HepG2 (cell line): ENCODE measurements around the gene FGFBP2. TPM values are rescaled to one million over a fixed set of nuclear protein-coding genes. Genes with fewer than 3 reads are reported as not detected.

ENCODE experiments used
- ATAC-seq: fragments of 200-7000 bp; cut with Tn5 transposase; 3 replicates; pipeline ENCODE4 v1.9.1; 2020; ENCODE audit warnings: mild to moderate bottlenecking, moderate library complexity
- BruUV-seq: library from RNA; stranded (reverse); fragments of 400-500 nt; replicated peaks from 2 replicates; lab custom pipeline; 2021; lab: Mats Ljungman, UMichigan
- CTCF ChIA-PET: fragments of 300-600 bp; formaldehyde crosslinking; extraction: SDS; loops from one replicate; lab custom pipeline; 2021; ENCODE audit warnings: low total read pairs, inconsistent platforms, low intra/inter-chr PET ratio; lab: Yijun Ruan, JAX
- POLR2A ChIA-PET: fragments of 350-600 bp; sonication (Branson Sonifier 250); formaldehyde crosslinking; loops from one replicate; lab custom pipeline; 2020; ENCODE audit warnings: antibody characterized with exemption, inconsistent platforms; lab: Yijun Ruan, JAX
- DNase-seq: peaks from one replicate; pipeline ENCODE4 v3.0.0-alpha.2; 2015; ENCODE audit warnings: low spot score
- FAIRE-seq: peaks from 3 replicates; lab custom pipeline; 2011; peaks lifted over from hg19 to GRCh38; lab: Jason Lieb, UNC
- H2AFZ ChIP-seq: one replicate; pipeline ENCODE4 v1.6.1; 2011; ENCODE audit warnings: low read length, inconsistent platforms
- H3K27ac ChIP-seq: fragments of 300-600 bp; 3 replicates; pipeline ENCODE4 v1.8.0; 2011; ENCODE audit warnings: mixed run types, mild to moderate bottlenecking, mixed read lengths, low read length, inconsistent platforms; ENCODE audit not compliant: insufficient read depth; ENCODE audit errors: extremely low read length
- H3K27me3 ChIP-seq, 2 experiments: fragments of 200-600 bp in 1 of 2; 2 replicates in 1 of 2; 3 replicates in 1 of 2; pipeline versions ENCODE4 v1.6.0 to v1.8.0; 2011; ENCODE audit warnings: low read length in 2 of 2, mild to moderate bottlenecking in 2 of 2, moderate library complexity in 2 of 2, inconsistent platforms in 1 of 2; ENCODE audit not compliant: insufficient read depth in 2 of 2, control insufficient read depth in 1 of 2
- H3K36me3 ChIP-seq, 2 experiments: fragments of 200-600 bp in 1 of 2; replicated peaks in 1 of 2; 2 replicates in 1 of 2; 3 replicates in 1 of 2; pipeline versions ENCODE4 v1.5.1 to v1.8.0; 2011; ENCODE audit warnings: low read length in 2 of 2, inconsistent platforms in 1 of 2; ENCODE audit not compliant: insufficient read depth in 2 of 2, control insufficient read depth in 1 of 2
- H3K4me1 ChIP-seq: 2 replicates; pipeline ENCODE4 v1.5.1; 2012; ENCODE audit warnings: low read length, inconsistent platforms; ENCODE audit not compliant: insufficient read depth
- H3K4me2 ChIP-seq: 2 replicates; pipeline ENCODE4 v1.6.0; 2011; ENCODE audit warnings: low read depth, low read length, inconsistent platforms
- H3K4me3 ChIP-seq, 3 experiments: fragments of 200-600 bp in 1 of 3; sonication (generic), shearing (Covaris generic) in 1 of 3; replicated peaks in 1 of 3; 2 replicates each; pipeline ENCODE4 v1.5.1; 2011 to 2016; ENCODE audit warnings: low read length in 3 of 3, inconsistent platforms in 2 of 3, low read depth in 2 of 3, mild to moderate bottlenecking in 2 of 3, control low read depth in 1 of 3, mixed read lengths in 1 of 3; ENCODE audit not compliant: insufficient read depth in 1 of 3
- H3K79me2 ChIP-seq: one replicate; pipeline ENCODE4 v1.6.1; 2011; ENCODE audit warnings: low read length, inconsistent platforms; ENCODE audit not compliant: insufficient read depth
- H3K9ac ChIP-seq: 2 replicates; pipeline ENCODE4 v1.6.0; 2011; ENCODE audit warnings: mild to moderate bottlenecking, low read depth, low read length, inconsistent platforms; ENCODE audit not compliant: insufficient read depth
- H3K9me3 ChIP-seq: 2 replicates; pipeline ENCODE4 v1.5.1; 2012; ENCODE audit warnings: mild to moderate bottlenecking, low read length
- H4K20me1 ChIP-seq: 2 replicates; pipeline ENCODE4 v1.6.0; 2011; ENCODE audit warnings: inconsistent platforms, mild to moderate bottlenecking, low read length, moderate library complexity; ENCODE audit not compliant: insufficient read depth
- AGO2 ChIP-seq: fragments of 200-400 bp; formaldehyde crosslinking; optimal IDR thresholded peaks from 2 replicates; pipeline ENCODE3; 2017; ENCODE audit warnings: mild to moderate bottlenecking, low read depth, low read length, moderate library complexity
- ELF3 ChIP-seq: IDR thresholded peaks from 2 replicates; pipeline ENCODE4 v1.6.1; 2016; ENCODE audit warnings: missing genetic modification reagents, missing compliant biosample characterization
- KMT2A ChIP-seq: sonication (generic); formaldehyde crosslinking; IDR thresholded peaks from 2 replicates; pipeline ENCODE4 v1.4.0; 2020; ENCODE audit warnings: missing genetic modification reagents
- PHF20 ChIP-seq: sonication (generic); formaldehyde crosslinking; IDR thresholded peaks from 2 replicates; pipeline ENCODE4 v1.5.0; 2020; ENCODE audit warnings: mild to moderate bottlenecking, missing genetic modification reagents
- SOX5 ChIP-seq: IDR thresholded peaks from 2 replicates; pipeline ENCODE4 v1.6.1; 2016; ENCODE audit warnings: borderline replicate concordance
- TBP ChIP-seq: sonication (generic); formaldehyde crosslinking; IDR thresholded peaks from 2 replicates; pipeline ENCODE4 v1.5.0; 2020; ENCODE audit warnings: missing genetic modification reagents
- TBX2 ChIP-seq: sonication (generic); formaldehyde crosslinking; IDR thresholded peaks from 2 replicates; pipeline ENCODE4 v1.5.0; 2020; ENCODE audit warnings: missing genetic modification reagents, mild to moderate bottlenecking, borderline replicate concordance
- XRCC5 ChIP-seq: fragments of 200-400 bp; formaldehyde crosslinking; optimal IDR thresholded peaks from 2 replicates; pipeline ENCODE3; 2017; ENCODE audit warnings: mild to moderate bottlenecking, low read length
- ZNF138 ChIP-seq: sonication (generic); formaldehyde crosslinking; IDR thresholded peaks from 2 replicates; pipeline ENCODE4 v1.5.0; 2020; ENCODE audit warnings: mild to moderate bottlenecking, low read depth, missing genetic modification reagents
- ZNF256 ChIP-seq: sonication (generic); formaldehyde crosslinking; conservative IDR thresholded peaks from 2 replicates; pipeline ENCODE4 v1.4.0; 2020; ENCODE audit warnings: missing genetic modification reagents
- ZNF274 ChIP-seq: sonication (generic); formaldehyde crosslinking; IDR thresholded peaks from 2 replicates; pipeline ENCODE4 v1.5.1; 2020; ENCODE audit warnings: mild to moderate bottlenecking, missing genetic modification reagents
- ZNF839 ChIP-seq: sonication (generic); formaldehyde crosslinking; IDR thresholded peaks from 2 replicates; pipeline ENCODE4 v1.4.0; 2020; ENCODE audit warnings: missing genetic modification reagents, mild to moderate bottlenecking, borderline replicate concordance
- WGBS: methylation state at CpG from one replicate; pipeline ENCODE4 v1.1.6; 2017; ENCODE audit warnings: low lambda C conversion rate; 5-methylcytosine and 5-hydroxymethylcytosine counted together
- in situ Hi-C: cut with HindIII; loops from 2 replicates; pipeline ENCODE4 v1.10.0; 2017; ENCODE audit warnings: low pct_unique_long_range_greater_than_20kb; ENCODE audit not compliant: extremely low pct_ligation_motif_present
- intact Hi-C: fragments of 100-400 bp; cut with micrococcal nuclease; formaldehyde crosslinking; loops from one replicate; pipeline ENCODE4 v1.10.0; 2022; ENCODE audit not compliant: unreplicated experiment
- polyA plus RNA-seq, 8 experiments: library from polyadenylated mRNA; depleted of rRNA in 3 of 8; stranded (reverse) in 7 of 8; unstranded in 1 of 8; fragments of >200 nt; fragmentation: Illumina TruSeq in 4 of 8; extraction: Trizol in 4 of 8; gene quantifications; 2 replicates each; pipeline versions ENCODE4 v1.2.1 to v1.2.3, GENCODE V29; 2011 to 2016; ENCODE audit warnings: low read depth in 4 of 8, missing spikeins in 1 of 8, mixed read lengths in 1 of 8; ENCODE audit not compliant: insufficient read depth in 1 of 8
- total RNA-seq, 5 experiments: library from RNA; depleted of rRNA; stranded (reverse); fragments of >200 nt; fragmentation: Illumina TruSeq; extraction: Trizol; gene quantifications; 2 replicates each; pipeline ENCODE4 v1.2.3, GENCODE V29; 2016; ENCODE audit warnings: low read depth in 1 of 5
- TF ChIP-seq, protein P1 (sequence below): sonication (generic); formaldehyde crosslinking; IDR thresholded peaks from 2 replicates; pipeline ENCODE4 v1.4.0; 2020; ENCODE audit warnings: missing genetic modification reagents

FGFBP2 gene
- total and polyA plus RNA-seq, 2 of the 13 experiments (the other 11 are each of a cell fraction or from before 2014, with no cell fraction given): not detected

DNA sequence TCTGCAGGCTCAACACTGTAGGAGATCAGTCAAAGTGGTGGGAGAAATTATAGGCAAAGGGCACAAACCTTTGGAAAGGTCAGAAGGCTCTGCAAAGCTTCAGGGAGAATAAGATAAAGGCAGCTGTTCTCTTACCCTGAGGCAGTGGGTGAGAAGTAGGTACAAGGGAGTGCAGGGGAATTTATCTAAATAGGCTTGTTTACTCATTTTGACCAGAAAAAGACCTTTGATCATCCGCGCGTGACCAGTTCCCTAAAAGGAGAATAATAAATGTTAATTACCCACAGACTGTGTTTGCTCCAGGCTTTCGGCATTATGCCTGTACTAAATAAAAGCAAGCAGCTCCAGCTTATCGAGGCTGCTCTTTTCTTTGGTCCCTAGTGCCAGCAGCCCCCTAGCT is 9.3 kb downstream of the FGFBP2 start:
- Histone ChIP-seq H3K4me1 (0 out of 2 replicates have a peak, but pooled peaks cover 7% of the 10 kb centered on the region), H3K4me3 (no peak overlapping the region), H3K9ac (no peak overlapping the region), H4K20me1 (no peaks in the 10 kb centered on the region), H3K27ac (no peak overlapping the region), H3K79me2 (no peaks in the 10 kb centered on the region), H2AFZ (no peak overlapping the region), H3K9me3 (no peaks in the 10 kb centered on the region), H3K36me3 (no peaks in the 10 kb centered on the region), H3K27me3 (0 out of 5 replicates have a peak, but pooled peaks cover 0 to 4% of the 10 kb centered on the region in 2 experiments), H3K4me2 (no peak overlapping the region)
- in situ Hi-C loops (no loop called here), intact Hi-C loops (no loop called here)
- POLR2A ChIA-PET: no interaction called here
- no peak for DNase-seq
- no TSS peak for BruUV-seq
- 2% methylated on average over 5 of the region's 5 CpGs for WGBS
- ATAC-seq: no peak
- CTCF ChIA-PET: no interaction called here
- no peak for FAIRE-seq
- no peak for TF ChIP-seq ZNF839
- no peak for TF ChIP-seq TBX2 (CRISPR knock-in tag)
- TF ChIP-seq SOX5 (CRISPR knock-in tag): no peak
- TF ChIP-seq AGO2: no peak
- TF ChIP-seq TBP (CRISPR knock-in tag): no peak
- no peak for TF ChIP-seq XRCC5
- TF ChIP-seq, protein P1, sequence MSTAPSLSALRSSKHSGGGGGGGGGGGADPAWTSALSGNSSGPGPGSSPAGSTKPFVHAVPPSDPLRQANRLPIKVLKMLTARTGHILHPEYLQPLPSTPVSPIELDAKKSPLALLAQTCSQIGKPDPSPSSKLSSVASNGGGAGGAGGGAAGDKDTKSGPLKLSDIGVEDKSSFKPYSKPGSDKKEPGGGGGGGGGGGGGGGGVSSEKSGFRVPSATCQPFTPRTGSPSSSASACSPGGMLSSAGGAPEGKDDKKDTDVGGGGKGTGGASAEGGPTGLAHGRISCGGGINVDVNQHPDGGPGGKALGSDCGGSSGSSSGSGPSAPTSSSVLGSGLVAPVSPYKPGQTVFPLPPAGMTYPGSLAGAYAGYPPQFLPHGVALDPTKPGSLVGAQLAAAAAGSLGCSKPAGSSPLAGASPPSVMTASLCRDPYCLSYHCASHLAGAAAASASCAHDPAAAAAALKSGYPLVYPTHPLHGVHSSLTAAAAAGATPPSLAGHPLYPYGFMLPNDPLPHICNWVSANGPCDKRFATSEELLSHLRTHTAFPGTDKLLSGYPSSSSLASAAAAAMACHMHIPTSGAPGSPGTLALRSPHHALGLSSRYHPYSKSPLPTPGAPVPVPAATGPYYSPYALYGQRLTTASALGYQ (CRISPR knock-in tag): no peak
- no peak for TF ChIP-seq ELF3 (CRISPR knock-in tag)
- no peak for TF ChIP-seq KMT2A (CRISPR knock-in tag)
- TF ChIP-seq ZNF274 (CRISPR knock-in tag): no peak
- no peak for TF ChIP-seq ZNF138 (CRISPR knock-in tag)
- TF ChIP-seq PHF20 (CRISPR knock-in tag): no peak
- TF ChIP-seq ZNF256: no peak
